GM23338 (cell line): Measurements from ENCODE around the gene EML4. TPM values are rescaled to one million over a fixed set of nuclear protein-coding genes. Genes with fewer than 3 reads are reported as not detected.

Experiments used
- ATAC-seq: fragments of 200-7000 bp; cut with Tn5 transposase; 3 replicates; pipeline ENCODE4 v1.9.1; 2020
- DNase-seq: peaks from one replicate; pipeline ENCODE4 v3.0.0-alpha.2; 2015; ENCODE audit warnings: low spot score
- H2AFZ ChIP-seq: fragments of 200-600 bp; sonication (generic); 2 replicates; pipeline ENCODE4 v1.8.0; 2016; ENCODE audit warnings: antibody characterized with exemption, mild to moderate bottlenecking, moderate library complexity
- H3F3A ChIP-seq: fragments of 200-600 bp; sonication (generic); replicated peaks from 2 replicates; pipeline ENCODE4 v1.8.0; 2017; ENCODE audit warnings: antibody characterized with exemption, mixed run types, low read depth
- H3K27ac ChIP-seq: fragments of 200-600 bp; sonication (generic); 2 replicates; pipeline ENCODE4 v1.6.1; 2016; ENCODE audit warnings: low read depth
- H3K27me3 ChIP-seq: fragments of 200-600 bp; sonication (generic); 2 replicates; pipeline ENCODE4 v1.8.0; 2016; ENCODE audit warnings: mild to moderate bottlenecking, mixed run types, moderate library complexity; ENCODE audit not compliant: insufficient read depth
- H3K36me3 ChIP-seq: fragments of 200-600 bp; sonication (generic); 2 replicates; pipeline ENCODE4 v1.8.0; 2016; ENCODE audit warnings: mild to moderate bottlenecking; ENCODE audit not compliant: insufficient read depth
- H3K4me1 ChIP-seq: fragments of 200-600 bp; sonication (generic); 2 replicates; pipeline ENCODE4 v1.8.0; 2016; ENCODE audit warnings: mild to moderate bottlenecking, moderate library complexity; ENCODE audit not compliant: insufficient read depth
- H3K4me2 ChIP-seq: fragments of 200-600 bp; sonication (generic); 2 replicates; pipeline ENCODE4 v1.7.1; 2017; ENCODE audit warnings: mixed run types
- H3K4me3 ChIP-seq: fragments of 200-600 bp; sonication (generic); 2 replicates; pipeline ENCODE4 v1.6.1; 2016; ENCODE audit warnings: mixed run types
- H3K79me2 ChIP-seq: fragments of 200-600 bp; sonication (generic); replicated peaks from 2 replicates; pipeline ENCODE4 v1.8.0; 2017; ENCODE audit warnings: mild to moderate bottlenecking; ENCODE audit not compliant: insufficient read depth
- H3K9me2 ChIP-seq: fragments of 200-600 bp; sonication (generic); 2 replicates; pipeline ENCODE4 v1.8.0; 2017; ENCODE audit not compliant: insufficient read depth
- H4K20me1 ChIP-seq: fragments of 200-600 bp; sonication (generic); replicated peaks from 2 replicates; pipeline ENCODE4 v1.8.0; 2017; ENCODE audit warnings: mild to moderate bottlenecking; ENCODE audit not compliant: insufficient read depth
- H3K27ac Mint-ChIP-seq: 2 replicates; pipeline ENCODE4 v1.8.0; 2020; ENCODE audit warnings: inconsistent platforms, mild to moderate bottlenecking, moderate library complexity, mixed read lengths
- H3K27me3 Mint-ChIP-seq: 3 replicates; pipeline ENCODE4 v1.8.0; 2022; ENCODE audit warnings: low read depth, mild to moderate bottlenecking, moderate library complexity, mixed read lengths, inconsistent platforms; ENCODE audit not compliant: insufficient read depth, poor library complexity
- H3K36me3 Mint-ChIP-seq: 3 replicates; pipeline ENCODE4 v1.8.0; 2021; ENCODE audit warnings: low read depth, mild to moderate bottlenecking, inconsistent platforms, moderate library complexity, mixed read lengths
- H3K4me1 Mint-ChIP-seq: 3 replicates; pipeline ENCODE4 v1.8.0; 2020; ENCODE audit warnings: mild to moderate bottlenecking, inconsistent platforms, mixed read lengths
- H3K4me3 Mint-ChIP-seq: 3 replicates; pipeline ENCODE4 v1.8.0; 2021; ENCODE audit warnings: moderate library complexity, mild to moderate bottlenecking, inconsistent platforms, mixed read lengths
- H3K9me3 Mint-ChIP-seq: 3 replicates; pipeline ENCODE4 v1.8.0; 2020; ENCODE audit warnings: moderate library complexity, mild to moderate bottlenecking, inconsistent platforms, mixed read lengths
- CREB1 ChIP-seq: fragments of 250-450 bp; sonication (Bioruptor Pico); IDR thresholded peaks from 2 replicates; pipeline ENCODE4 v1.5.0; 2020; ENCODE audit warnings: low read depth, mild to moderate bottlenecking, moderate library complexity
- EZH2 ChIP-seq: fragments of 200-600 bp; sonication (generic); IDR thresholded peaks from one replicate; pipeline ENCODE4 v1.8.0; 2017; ENCODE audit warnings: antibody characterized with exemption, mild to moderate bottlenecking, low read depth; ENCODE audit not compliant: unreplicated experiment
- JUNB ChIP-seq: IDR thresholded peaks from one replicate; pipeline ENCODE4 v1.6.1; 2016; ENCODE audit warnings: antibody characterized with exemption; ENCODE audit not compliant: unreplicated experiment
- NANOG ChIP-seq: IDR thresholded peaks from 2 replicates; pipeline ENCODE4 v1.6.1; 2016; ENCODE audit warnings: antibody characterized with exemption, borderline replicate concordance
- POLR2AphosphoS5 ChIP-seq: IDR thresholded peaks from 2 replicates; pipeline ENCODE4 v1.6.1; 2016; ENCODE audit warnings: antibody characterized with exemption, low read depth
- ZNF114 ChIP-seq: fragments of 250-450 bp; sonication (Bioruptor Pico); IDR thresholded peaks from 2 replicates; pipeline ENCODE4 v1.5.0; 2020; ENCODE audit warnings: mild to moderate bottlenecking, moderate library complexity
- ZNF331 ChIP-seq: fragments of 250-450 bp; sonication (Bioruptor Pico); IDR thresholded peaks from 2 replicates; pipeline ENCODE4 v1.5.0; 2020; ENCODE audit warnings: low read depth, mild to moderate bottlenecking, moderate library complexity
- polyA plus RNA-seq: library from polyadenylated mRNA; unstranded; fragments of >200 nt; fragmentation: Nextera tagmentation; extraction: Ambion mirVana; gene quantifications from 2 replicates; pipeline ENCODE4 v1.2.1, GENCODE V29; 2016
- total RNA-seq: library from RNA; depleted of rRNA; stranded (reverse); fragments of >200 nt; shearing (Covaris generic); gene quantifications from 2 replicates; pipeline ENCODE4 v1.2.3, GENCODE V29; 2014
- TF ChIP-seq, protein P1 (sequence below): IDR thresholded peaks from 2 replicates; pipeline ENCODE4 v1.6.1; 2016; ENCODE audit warnings: antibody characterized with exemption
- TF ChIP-seq, protein P2 (sequence below): IDR thresholded peaks from one replicate; pipeline ENCODE4 v1.6.1; 2018; ENCODE audit warnings: antibody characterized with exemption; ENCODE audit not compliant: unreplicated experiment
- TF ChIP-seq, protein P3 (sequence below): fragments of 250-450 bp; sonication (Bioruptor Pico); IDR thresholded peaks from 2 replicates; pipeline ENCODE4 v1.5.0; 2020; ENCODE audit warnings: mild to moderate bottlenecking, moderate library complexity

EML4 gene
- total and polyA plus RNA-seq, 2 experiments from 2014 or later, result 65.3 to 115 TPM

DNA sequence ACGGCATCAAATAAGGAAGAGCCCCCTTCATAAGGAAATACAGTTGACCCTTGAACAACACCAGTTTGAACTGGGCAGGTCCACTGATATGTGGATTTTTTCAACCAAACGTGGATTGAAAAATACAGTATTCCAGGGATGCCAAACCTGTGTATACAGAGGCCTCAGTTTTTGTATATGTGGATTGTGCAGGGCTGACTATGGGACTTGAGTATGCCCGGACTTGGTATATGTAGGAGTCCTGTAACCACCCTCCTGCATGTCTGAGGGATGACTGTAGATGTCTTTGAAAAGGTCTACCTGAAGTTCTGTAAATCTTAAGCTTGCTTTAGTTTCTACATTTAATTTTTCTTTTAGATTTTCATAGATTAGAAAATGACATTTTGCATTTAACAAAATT is 50.0 kb downstream of the EML4 start:
- Histone ChIP-seq H3K79me2 (peaks cover 96% of the 10 kb centered on the region), H4K20me1 (peaks cover 28% of the 10 kb centered on the region), H3K36me3 (no peaks in the 10 kb centered on the region), H2AFZ (no peak overlapping the region), H3F3A (no peaks in the 10 kb centered on the region), H3K4me2 (no peak overlapping the region), H3K27ac (no peak overlapping the region), H3K4me3 (no peak overlapping the region), H3K27me3 (no peaks in the 10 kb centered on the region), H3K4me1 (no peaks in the 10 kb centered on the region), H3K9me2 (no peaks in the 10 kb centered on the region)
- no peaks in the 10 kb centered on the region for H3K9me3 Mint-ChIP-seq
- peaks cover 2% of the 10 kb centered on the region for H3K27me3 Mint-ChIP-seq
- no peak for DNase-seq
- TF ChIP-seq, protein P1, sequence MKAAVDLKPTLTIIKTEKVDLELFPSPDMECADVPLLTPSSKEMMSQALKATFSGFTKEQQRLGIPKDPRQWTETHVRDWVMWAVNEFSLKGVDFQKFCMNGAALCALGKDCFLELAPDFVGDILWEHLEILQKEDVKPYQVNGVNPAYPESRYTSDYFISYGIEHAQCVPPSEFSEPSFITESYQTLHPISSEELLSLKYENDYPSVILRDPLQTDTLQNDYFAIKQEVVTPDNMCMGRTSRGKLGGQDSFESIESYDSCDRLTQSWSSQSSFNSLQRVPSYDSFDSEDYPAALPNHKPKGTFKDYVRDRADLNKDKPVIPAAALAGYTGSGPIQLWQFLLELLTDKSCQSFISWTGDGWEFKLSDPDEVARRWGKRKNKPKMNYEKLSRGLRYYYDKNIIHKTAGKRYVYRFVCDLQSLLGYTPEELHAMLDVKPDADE, result no peak
- no peak for TF ChIP-seq JUNB
- TF ChIP-seq, protein P2, sequence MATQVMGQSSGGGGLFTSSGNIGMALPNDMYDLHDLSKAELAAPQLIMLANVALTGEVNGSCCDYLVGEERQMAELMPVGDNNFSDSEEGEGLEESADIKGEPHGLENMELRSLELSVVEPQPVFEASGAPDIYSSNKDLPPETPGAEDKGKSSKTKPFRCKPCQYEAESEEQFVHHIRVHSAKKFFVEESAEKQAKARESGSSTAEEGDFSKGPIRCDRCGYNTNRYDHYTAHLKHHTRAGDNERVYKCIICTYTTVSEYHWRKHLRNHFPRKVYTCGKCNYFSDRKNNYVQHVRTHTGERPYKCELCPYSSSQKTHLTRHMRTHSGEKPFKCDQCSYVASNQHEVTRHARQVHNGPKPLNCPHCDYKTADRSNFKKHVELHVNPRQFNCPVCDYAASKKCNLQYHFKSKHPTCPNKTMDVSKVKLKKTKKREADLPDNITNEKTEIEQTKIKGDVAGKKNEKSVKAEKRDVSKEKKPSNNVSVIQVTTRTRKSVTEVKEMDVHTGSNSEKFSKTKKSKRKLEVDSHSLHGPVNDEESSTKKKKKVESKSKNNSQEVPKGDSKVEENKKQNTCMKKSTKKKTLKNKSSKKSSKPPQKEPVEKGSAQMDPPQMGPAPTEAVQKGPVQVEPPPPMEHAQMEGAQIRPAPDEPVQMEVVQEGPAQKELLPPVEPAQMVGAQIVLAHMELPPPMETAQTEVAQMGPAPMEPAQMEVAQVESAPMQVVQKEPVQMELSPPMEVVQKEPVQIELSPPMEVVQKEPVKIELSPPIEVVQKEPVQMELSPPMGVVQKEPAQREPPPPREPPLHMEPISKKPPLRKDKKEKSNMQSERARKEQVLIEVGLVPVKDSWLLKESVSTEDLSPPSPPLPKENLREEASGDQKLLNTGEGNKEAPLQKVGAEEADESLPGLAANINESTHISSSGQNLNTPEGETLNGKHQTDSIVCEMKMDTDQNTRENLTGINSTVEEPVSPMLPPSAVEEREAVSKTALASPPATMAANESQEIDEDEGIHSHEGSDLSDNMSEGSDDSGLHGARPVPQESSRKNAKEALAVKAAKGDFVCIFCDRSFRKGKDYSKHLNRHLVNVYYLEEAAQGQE, result no peak
- TF ChIP-seq ZNF331 (CRISPR knock-in tag), result no peak
- TF ChIP-seq CREB1, result no peak
- H3K27ac Mint-ChIP-seq, result no peak overlapping the region
- no peak overlapping the region for H3K4me3 Mint-ChIP-seq
- ATAC-seq, result no peak
- no peaks in the 10 kb centered on the region; the same call in 1 of the 3 replicates for H3K36me3 Mint-ChIP-seq
- H3K4me1 Mint-ChIP-seq, result peaks cover 13% of the 10 kb centered on the region; the same call in 2 of the 3 replicates

DNA sequence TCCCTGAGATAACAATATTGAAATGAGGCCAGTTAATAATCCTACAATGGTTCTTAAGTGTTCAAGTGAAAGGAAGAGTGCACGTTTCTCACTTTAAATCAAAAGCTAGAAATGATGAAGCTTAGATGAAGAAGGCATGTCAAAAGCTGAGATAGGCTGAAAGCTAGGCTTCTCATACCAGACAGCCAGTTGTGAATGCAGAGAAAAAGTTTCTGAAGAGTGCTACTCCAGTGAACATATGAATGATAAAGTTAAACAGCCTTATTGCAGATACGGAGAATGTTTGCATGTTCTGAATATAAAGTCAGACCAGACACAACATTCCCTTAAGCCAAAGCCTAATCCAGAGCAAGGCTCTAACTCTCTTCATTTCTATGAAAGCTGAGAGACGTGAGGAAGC is 51.4 kb downstream of the EML4 start:
- H3F3A ChIP-seq, result no peaks in the 10 kb centered on the region
- TF ChIP-seq, protein P3, sequence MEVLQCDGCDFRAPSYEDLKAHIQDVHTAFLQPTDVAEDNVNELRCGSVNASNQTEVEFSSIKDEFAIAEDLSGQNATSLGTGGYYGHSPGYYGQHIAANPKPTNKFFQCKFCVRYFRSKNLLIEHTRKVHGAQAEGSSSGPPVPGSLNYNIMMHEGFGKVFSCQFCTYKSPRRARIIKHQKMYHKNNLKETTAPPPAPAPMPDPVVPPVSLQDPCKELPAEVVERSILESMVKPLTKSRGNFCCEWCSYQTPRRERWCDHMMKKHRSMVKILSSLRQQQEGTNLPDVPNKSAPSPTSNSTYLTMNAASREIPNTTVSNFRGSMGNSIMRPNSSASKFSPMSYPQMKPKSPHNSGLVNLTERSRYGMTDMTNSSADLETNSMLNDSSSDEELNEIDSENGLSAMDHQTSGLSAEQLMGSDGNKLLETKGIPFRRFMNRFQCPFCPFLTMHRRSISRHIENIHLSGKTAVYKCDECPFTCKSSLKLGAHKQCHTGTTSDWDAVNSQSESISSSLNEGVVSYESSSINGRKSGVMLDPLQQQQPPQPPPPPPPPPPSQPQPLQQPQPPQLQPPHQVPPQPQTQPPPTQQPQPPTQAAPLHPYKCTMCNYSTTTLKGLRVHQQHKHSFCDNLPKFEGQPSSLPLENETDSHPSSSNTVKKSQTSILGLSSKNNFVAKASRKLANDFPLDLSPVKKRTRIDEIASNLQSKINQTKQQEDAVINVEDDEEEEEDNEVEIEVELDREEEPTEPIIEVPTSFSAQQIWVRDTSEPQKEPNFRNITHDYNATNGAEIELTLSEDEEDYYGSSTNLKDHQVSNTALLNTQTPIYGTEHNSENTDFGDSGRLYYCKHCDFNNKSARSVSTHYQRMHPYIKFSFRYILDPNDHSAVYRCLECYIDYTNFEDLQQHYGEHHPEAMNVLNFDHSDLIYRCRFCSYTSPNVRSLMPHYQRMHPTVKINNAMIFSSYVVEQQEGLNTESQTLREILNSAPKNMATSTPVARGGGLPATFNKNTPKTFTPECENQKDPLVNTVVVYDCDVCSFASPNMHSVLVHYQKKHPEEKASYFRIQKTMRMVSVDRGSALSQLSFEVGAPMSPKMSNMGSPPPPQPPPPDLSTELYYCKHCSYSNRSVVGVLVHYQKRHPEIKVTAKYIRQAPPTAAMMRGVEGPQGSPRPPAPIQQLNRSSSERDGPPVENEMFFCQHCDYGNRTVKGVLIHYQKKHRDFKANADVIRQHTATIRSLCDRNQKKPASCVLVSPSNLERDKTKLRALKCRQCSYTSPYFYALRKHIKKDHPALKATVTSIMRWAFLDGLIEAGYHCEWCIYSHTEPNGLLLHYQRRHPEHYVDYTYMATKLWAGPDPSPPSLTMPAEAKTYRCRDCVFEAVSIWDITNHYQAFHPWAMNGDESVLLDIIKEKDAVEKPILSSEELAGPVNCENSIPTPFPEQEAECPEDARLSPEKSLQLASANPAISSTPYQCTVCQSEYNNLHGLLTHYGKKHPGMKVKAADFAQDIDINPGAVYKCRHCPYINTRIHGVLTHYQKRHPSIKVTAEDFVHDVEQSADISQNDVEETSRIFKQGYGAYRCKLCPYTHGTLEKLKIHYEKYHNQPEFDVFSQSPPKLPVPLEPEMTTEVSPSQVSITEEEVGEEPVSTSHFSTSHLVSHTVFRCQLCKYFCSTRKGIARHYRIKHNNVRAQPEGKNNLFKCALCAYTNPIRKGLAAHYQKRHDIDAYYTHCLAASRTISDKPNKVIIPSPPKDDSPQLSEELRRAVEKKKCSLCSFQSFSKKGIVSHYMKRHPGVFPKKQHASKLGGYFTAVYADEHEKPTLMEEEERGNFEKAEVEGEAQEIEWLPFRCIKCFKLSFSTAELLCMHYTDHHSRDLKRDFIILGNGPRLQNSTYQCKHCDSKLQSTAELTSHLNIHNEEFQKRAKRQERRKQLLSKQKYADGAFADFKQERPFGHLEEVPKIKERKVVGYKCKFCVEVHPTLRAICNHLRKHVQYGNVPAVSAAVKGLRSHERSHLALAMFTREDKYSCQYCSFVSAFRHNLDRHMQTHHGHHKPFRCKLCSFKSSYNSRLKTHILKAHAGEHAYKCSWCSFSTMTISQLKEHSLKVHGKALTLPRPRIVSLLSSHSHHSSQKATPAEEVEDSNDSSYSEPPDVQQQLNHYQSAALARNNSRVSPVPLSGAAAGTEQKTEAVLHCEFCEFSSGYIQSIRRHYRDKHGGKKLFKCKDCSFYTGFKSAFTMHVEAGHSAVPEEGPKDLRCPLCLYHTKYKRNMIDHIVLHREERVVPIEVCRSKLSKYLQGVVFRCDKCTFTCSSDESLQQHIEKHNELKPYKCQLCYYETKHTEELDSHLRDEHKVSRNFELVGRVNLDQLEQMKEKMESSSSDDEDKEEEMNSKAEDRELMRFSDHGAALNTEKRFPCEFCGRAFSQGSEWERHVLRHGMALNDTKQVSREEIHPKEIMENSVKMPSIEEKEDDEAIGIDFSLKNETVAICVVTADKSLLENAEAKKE (CRISPR knock-in tag), result no peak
- TF ChIP-seq CREB1 (no peak), EZH2 (no peak), JUNB (no peak), NANOG (no peak), POLR2AphosphoS5 (no peak), ZNF114 (CRISPR knock-in tag) (no peak)
- TF ChIP-seq, protein P1, result no peak

More for the DNA sequence above, 51.4 kb downstream of the EML4 start:
- H3K27ac Mint-ChIP-seq, result no peak overlapping the region
- H2AFZ ChIP-seq, result no peak overlapping the region
- H3K27me3 ChIP-seq, result no peaks in the 10 kb centered on the region
- ATAC-seq (no peak), DNase-seq (no peak)
- no peaks in the 10 kb centered on the region for H3K9me2 ChIP-seq
- no peak overlapping the region for H3K4me3 ChIP-seq
- no peaks in the 10 kb centered on the region for H3K4me1 ChIP-seq
- peaks cover 96% of the 10 kb centered on the region for H3K79me2 ChIP-seq
- no peaks in the 10 kb centered on the region; the same call in 1 of the 3 replicates for H3K36me3 Mint-ChIP-seq
- H3K27me3 Mint-ChIP-seq, result peaks cover 2% of the 10 kb centered on the region
- H3K36me3 ChIP-seq, result no peaks in the 10 kb centered on the region
- H3K4me3 Mint-ChIP-seq, result no peak overlapping the region
- peaks cover 18% of the 10 kb centered on the region; the same call in 2 of the 3 replicates for H3K4me1 Mint-ChIP-seq
- peaks cover 30% of the 10 kb centered on the region for H4K20me1 ChIP-seq
- H3K9me3 Mint-ChIP-seq, result no peaks in the 10 kb centered on the region
- H3K27ac ChIP-seq, result no peak overlapping the region
- no peak overlapping the region for H3K4me2 ChIP-seq
